OCI-LY1 (cell line): ENCODE data around the gene SCD.

Experiments
- EZH2 ChIP-seq: fragments of 200-600 bp; sonication (generic), shearing (Covaris generic); IDR thresholded peaks from 2 replicates; pipeline ENCODE4 v1.8.0; 2017; ENCODE audit warnings: borderline replicate concordance, mixed run types, mild to moderate bottlenecking, antibody characterized with exemption, low read length, moderate library complexity, mixed read lengths
- TF ChIP-seq, protein P1 (sequence below): fragments of 200-600 bp; sonication (generic), shearing (Covaris generic); IDR thresholded peaks from 2 replicates; pipeline ENCODE4 v1.5.1; 2017; ENCODE audit warnings: mild to moderate bottlenecking, antibody characterized with exemption, low read length, moderate library complexity, mixed read lengths

GRCh38 chr10:100334762-100335161 is 12.3 kb upstream of the SCD start:
- TF ChIP-seq, protein P1, sequence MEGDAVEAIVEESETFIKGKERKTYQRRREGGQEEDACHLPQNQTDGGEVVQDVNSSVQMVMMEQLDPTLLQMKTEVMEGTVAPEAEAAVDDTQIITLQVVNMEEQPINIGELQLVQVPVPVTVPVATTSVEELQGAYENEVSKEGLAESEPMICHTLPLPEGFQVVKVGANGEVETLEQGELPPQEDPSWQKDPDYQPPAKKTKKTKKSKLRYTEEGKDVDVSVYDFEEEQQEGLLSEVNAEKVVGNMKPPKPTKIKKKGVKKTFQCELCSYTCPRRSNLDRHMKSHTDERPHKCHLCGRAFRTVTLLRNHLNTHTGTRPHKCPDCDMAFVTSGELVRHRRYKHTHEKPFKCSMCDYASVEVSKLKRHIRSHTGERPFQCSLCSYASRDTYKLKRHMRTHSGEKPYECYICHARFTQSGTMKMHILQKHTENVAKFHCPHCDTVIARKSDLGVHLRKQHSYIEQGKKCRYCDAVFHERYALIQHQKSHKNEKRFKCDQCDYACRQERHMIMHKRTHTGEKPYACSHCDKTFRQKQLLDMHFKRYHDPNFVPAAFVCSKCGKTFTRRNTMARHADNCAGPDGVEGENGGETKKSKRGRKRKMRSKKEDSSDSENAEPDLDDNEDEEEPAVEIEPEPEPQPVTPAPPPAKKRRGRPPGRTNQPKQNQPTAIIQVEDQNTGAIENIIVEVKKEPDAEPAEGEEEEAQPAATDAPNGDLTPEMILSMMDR: no peak
- TF ChIP-seq EZH2: no peak
